Neuronal stem cell (in vitro differentiated cells): Measurements from ENCODE around the gene VEZF1.

ENCODE experiments used
- DNase-seq: peaks from one replicate; pipeline ENCODE4 v3.0.0-alpha.2; 2013; ENCODE audit warnings: low spot score
- H2AFZ ChIP-seq: one replicate; pipeline ENCODE4 v1.6.1; 2013; ENCODE audit warnings: mild to moderate bottlenecking, low read length, inconsistent platforms
- H2AK5ac ChIP-seq: 2 replicates; pipeline ENCODE4 v1.6.1; 2013; ENCODE audit warnings: low read depth, mild to moderate bottlenecking, inconsistent platforms, low read length, moderate library complexity, mixed read lengths
- H2BK120ac ChIP-seq: 2 replicates; pipeline ENCODE4 v1.6.1; 2013; ENCODE audit warnings: low read depth, mild to moderate bottlenecking, inconsistent platforms, low read length, moderate library complexity, mixed read lengths
- H2BK12ac ChIP-seq: one replicate; pipeline ENCODE4 v1.6.1; 2013; ENCODE audit warnings: low read length, inconsistent platforms
- H2BK15ac ChIP-seq: 2 replicates; pipeline ENCODE4 v1.6.1; 2013; ENCODE audit warnings: mild to moderate bottlenecking, low read length, inconsistent platforms, mixed read lengths
- H2BK5ac ChIP-seq: one replicate; pipeline ENCODE4 v1.6.1; 2013; ENCODE audit warnings: inconsistent platforms, mild to moderate bottlenecking, low read length, moderate library complexity
- H3K14ac ChIP-seq: one replicate; pipeline ENCODE4 v1.6.1; 2013; ENCODE audit warnings: low read length, inconsistent platforms
- H3K18ac ChIP-seq: 2 replicates; pipeline ENCODE4 v1.6.1; 2013; ENCODE audit warnings: low read length, inconsistent platforms
- H3K23ac ChIP-seq: 2 replicates; pipeline ENCODE4 v1.6.1; 2013; ENCODE audit warnings: low read depth, mild to moderate bottlenecking, mixed read lengths, low read length, inconsistent platforms; ENCODE audit not compliant: poor library complexity
- H3K27ac ChIP-seq: replicated peaks from 3 replicates; pipeline ENCODE4 v1.5.1; 2013; ENCODE audit warnings: low read length, inconsistent platforms
- H3K27me3 ChIP-seq, 3 experiments: 2 replicates each; pipeline ENCODE4 v1.6.1; 2013; ENCODE audit warnings: low read length in 3 of 3, mild to moderate bottlenecking in 2 of 3, inconsistent platforms in 1 of 3, low read depth in 1 of 3, mixed read lengths in 1 of 3, moderate library complexity in 1 of 3; ENCODE audit not compliant: control insufficient read depth in 3 of 3, insufficient read depth in 3 of 3
- H3K36me3 ChIP-seq, 2 donors: replicated peaks in 1 of 2; 2 replicates each; pipeline ENCODE4 v1.6.1; 2013; ENCODE audit warnings: low read length in 2 of 2; ENCODE audit not compliant: control insufficient read depth in 2 of 2, insufficient read depth in 2 of 2
- H3K4ac ChIP-seq: 2 replicates; pipeline ENCODE4 v1.6.1; 2013; ENCODE audit warnings: inconsistent platforms, mild to moderate bottlenecking, low read length, moderate library complexity
- H3K4me1 ChIP-seq, 2 donors: 1 replicate in 1 of 2; 2 replicates in 1 of 2; pipeline ENCODE4 v1.6.1; 2013; ENCODE audit warnings: low read length in 2 of 2, low read depth in 1 of 2; ENCODE audit not compliant: control insufficient read depth in 2 of 2, insufficient read depth in 1 of 2
- H3K4me2 ChIP-seq: one replicate; pipeline ENCODE4 v1.6.1; 2013; ENCODE audit warnings: mild to moderate bottlenecking, low read length, inconsistent platforms; ENCODE audit not compliant: insufficient read depth, poor library complexity, severe bottlenecking
- H3K4me3 ChIP-seq, 2 donors: 2 replicates each; pipeline ENCODE4 v1.5.1; 2013; ENCODE audit warnings: low read length in 2 of 2, mild to moderate bottlenecking in 2 of 2, inconsistent platforms in 1 of 2, moderate library complexity in 1 of 2
- H3K79me1 ChIP-seq: one replicate; pipeline ENCODE4 v1.6.1; 2013; ENCODE audit warnings: low read depth, mild to moderate bottlenecking, inconsistent platforms, low read length, moderate library complexity
- H3K9ac ChIP-seq: one replicate; pipeline ENCODE4 v1.6.1; 2013; ENCODE audit warnings: mild to moderate bottlenecking, low read depth, low read length, inconsistent platforms; ENCODE audit not compliant: poor library complexity
- H3K9me3 ChIP-seq, 2 donors: replicated peaks in 1 of 2; 2 replicates each; pipeline versions ENCODE3 to v1.6.1; 2013; ENCODE audit warnings: low read length in 2 of 2, mild to moderate bottlenecking in 2 of 2, inconsistent platforms in 1 of 2, low read depth in 1 of 2, mixed read lengths in 1 of 2, moderate library complexity in 1 of 2; ENCODE audit not compliant: control insufficient read depth in 2 of 2, insufficient read depth in 1 of 2
- H4K8ac ChIP-seq: one replicate; pipeline ENCODE4 v1.6.1; 2013; ENCODE audit warnings: low read depth, mild to moderate bottlenecking, inconsistent platforms, low read length, moderate library complexity
- H4K91ac ChIP-seq: one replicate; pipeline ENCODE4 v1.6.1; 2013; ENCODE audit warnings: low read length, low read depth, mild to moderate bottlenecking, inconsistent platforms; ENCODE audit not compliant: poor library complexity
- WGBS, 2 donors: extraction: QIAGEN DNeasy Blood & Tissue Kit; methylation state at CpG; one replicate each; pipeline ENCODE4 v1.1.7; 2013; ENCODE audit warnings: missing lambda C conversion rate in 2 of 2, mixed read lengths in 1 of 2; ENCODE audit not compliant: insufficient read length in 2 of 2, insufficient replicate concordance in 1 of 2; ENCODE audit errors: extremely low coverage in 2 of 2; 5-methylcytosine and 5-hydroxymethylcytosine counted together

The VEZF1 gene

DNA sequence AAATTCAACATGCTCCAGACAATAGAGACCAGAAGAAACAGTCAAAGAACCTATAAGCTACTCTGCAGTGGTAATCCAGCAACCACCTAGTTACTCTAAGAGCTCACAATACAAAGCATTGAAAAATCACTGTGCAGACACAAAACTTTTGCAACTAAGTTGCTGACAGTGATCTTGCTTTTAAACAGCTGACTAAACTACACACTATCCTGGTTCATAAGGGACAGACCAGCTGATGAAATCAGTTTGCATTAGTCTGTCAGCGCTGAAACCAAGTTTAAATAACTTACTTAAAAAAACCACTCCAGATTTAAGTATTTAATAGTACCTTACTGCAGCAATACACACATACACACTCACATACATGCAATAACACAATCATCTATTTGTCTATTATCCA, 4.6 kb downstream of the VEZF1 start:
- H3K9me3 ChIP-seq = no peaks in the 10 kb centered on the region
- no peak overlapping the region for H3K27ac ChIP-seq
- H3K4ac ChIP-seq = no peak overlapping the region
- H3K23ac ChIP-seq = no peak overlapping the region
- H3K4me2 ChIP-seq = no peak overlapping the region
- H3K14ac ChIP-seq = no peak overlapping the region
- no peak overlapping the region for H2AFZ ChIP-seq
- H2BK15ac ChIP-seq = no peak overlapping the region
- H2AK5ac ChIP-seq = no peak overlapping the region
- no peak overlapping the region for H4K91ac ChIP-seq
- H2BK5ac ChIP-seq = no peak overlapping the region
- peaks cover 3% of the 10 kb centered on the region for H3K79me1 ChIP-seq
- no peak overlapping the region for H2BK12ac ChIP-seq
- no peak overlapping the region for H3K18ac ChIP-seq
- H3K36me3 ChIP-seq = peaks cover 12 to 67% of the 10 kb centered on the region in 2 donors
- no peak overlapping the region for H2BK120ac ChIP-seq
- H3K9ac ChIP-seq = no peak overlapping the region
- no CpG with 5 or more reads among the region's 1 CpG for WGBS, 2 donors
- H4K8ac ChIP-seq = no peak overlapping the region
- DNase-seq = no peak
- H3K4me3 ChIP-seq = no peak overlapping the region
- H3K27me3 ChIP-seq = no peaks in the 10 kb centered on the region
- H3K4me1 ChIP-seq = peaks cover 15 to 41% of the 10 kb centered on the region in 2 donors

GRCh38 chr17:57982452-57983170, 5.4 kb downstream of the VEZF1 start:
- Histone ChIP-seq H3K27me3 (no peaks in the 10 kb centered on the region), H2BK12ac (no peak overlapping the region), H2BK120ac (no peak overlapping the region), H2BK5ac (no peak overlapping the region), H3K9me3 (no peaks in the 10 kb centered on the region), H3K4me2 (no peak overlapping the region), H3K4ac (no peak overlapping the region), H4K8ac (no peak overlapping the region), H3K36me3 (peaks cover 13 to 75% of the 10 kb centered on the region in 2 donors), H3K79me1 (peaks cover 3% of the 10 kb centered on the region), H3K14ac (no peak overlapping the region), H2BK15ac (no peak overlapping the region), H3K4me1 (peaks cover 15 to 41% of the 10 kb centered on the region in 2 donors), H3K27ac (no peak overlapping the region), H2AK5ac (no peak overlapping the region), H2AFZ (no peak overlapping the region), H3K9ac (no peak overlapping the region), H3K23ac (no peak overlapping the region), H3K18ac (no peak overlapping the region), H3K4me3 (no peak overlapping the region), H4K91ac (no peak overlapping the region)
- no CpG with 5 or more reads among the region's 14 CpGs for WGBS, 2 donors
- DNase-seq = no peak

DNA sequence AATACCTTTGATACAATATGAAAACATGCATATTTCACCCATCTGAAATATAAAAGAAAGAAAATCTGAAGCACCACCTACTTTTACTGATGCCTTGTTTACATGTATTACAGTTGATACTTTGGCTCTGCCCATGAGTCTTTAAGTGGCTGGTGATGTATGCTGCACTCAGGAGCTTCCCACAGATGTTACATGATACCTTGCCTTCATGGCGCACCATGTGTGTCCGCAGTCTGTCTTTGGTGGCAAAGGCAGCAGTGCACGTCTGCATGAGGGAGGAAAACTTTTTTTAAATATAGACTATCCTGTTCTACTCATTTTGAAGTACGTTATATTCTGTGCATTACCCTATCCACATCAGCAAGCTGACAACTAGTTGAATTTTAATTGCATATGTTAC, 7.5 kb downstream of the VEZF1 start:
- no peak overlapping the region for H2AFZ ChIP-seq
- no peak overlapping the region for H2AK5ac ChIP-seq
- no peak overlapping the region for H3K14ac ChIP-seq
- H3K9me3 ChIP-seq = no peaks in the 10 kb centered on the region
- no peak overlapping the region for H3K4me3 ChIP-seq
- no peak overlapping the region for H2BK12ac ChIP-seq
- no peak overlapping the region for H3K4me2 ChIP-seq
- H2BK5ac ChIP-seq = no peak overlapping the region
- no peak overlapping the region for H3K23ac ChIP-seq
- H2BK15ac ChIP-seq = no peak overlapping the region
- H4K91ac ChIP-seq = no peak overlapping the region
- no peak overlapping the region for H2BK120ac ChIP-seq
- no peak overlapping the region for H3K4ac ChIP-seq
- H3K36me3 ChIP-seq = peaks cover 26 to 96% of the 10 kb centered on the region in 2 donors
- peaks cover 15 to 37% of the 10 kb centered on the region in 2 donors for H3K4me1 ChIP-seq
- H3K9ac ChIP-seq = no peak overlapping the region
- H3K27ac ChIP-seq = no peak overlapping the region
- H3K79me1 ChIP-seq = peaks cover 3% of the 10 kb centered on the region
- no peaks in the 10 kb centered on the region for H3K27me3 ChIP-seq
- WGBS, 2 donors = no CpG with 5 or more reads among the region's 4 CpGs
- no peak overlapping the region for H4K8ac ChIP-seq
- DNase-seq = no peak
- no peak overlapping the region for H3K18ac ChIP-seq

DNA sequence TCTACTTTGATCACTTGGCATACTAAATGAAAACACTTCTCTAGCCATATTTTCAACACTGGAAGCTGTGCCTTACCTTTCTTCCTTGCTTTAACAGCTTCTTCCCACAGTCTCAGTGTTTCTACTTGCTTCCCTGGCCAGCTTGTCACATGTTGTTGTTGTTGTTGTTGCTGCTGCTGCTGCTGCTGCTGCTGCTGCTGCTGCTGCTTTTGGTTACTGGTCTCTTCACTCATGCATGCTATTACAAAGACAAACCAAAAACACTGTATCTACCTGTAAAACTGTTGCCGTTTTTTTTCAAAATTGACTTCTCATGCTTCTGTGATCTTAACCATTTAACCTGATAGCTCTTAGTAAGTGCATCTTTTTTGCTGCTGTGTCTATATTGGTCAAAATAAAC, 9.0 kb downstream of the VEZF1 start:
- Histone ChIP-seq H3K27ac (no peak overlapping the region), H3K23ac (no peak overlapping the region), H2AFZ (no peak overlapping the region), H3K9ac (no peak overlapping the region), H3K4me3 (no peak overlapping the region), H3K4me1 (peaks cover 9 to 24% of the 10 kb centered on the region in 2 donors), H2BK12ac (no peak overlapping the region), H2AK5ac (no peak overlapping the region), H2BK120ac (no peak overlapping the region), H3K4me2 (no peak overlapping the region), H3K79me1 (peaks cover 3% of the 10 kb centered on the region), H4K8ac (no peak overlapping the region), H2BK5ac (no peak overlapping the region), H3K4ac (no peak overlapping the region), H2BK15ac (no peak overlapping the region), H3K14ac (no peak overlapping the region), H3K9me3 (no peaks in the 10 kb centered on the region), H3K36me3 (peaks cover 34 to 99% of the 10 kb centered on the region in 2 donors), H4K91ac (no peak overlapping the region), H3K18ac (no peak overlapping the region), H3K27me3 (no peaks in the 10 kb centered on the region)
- DNase-seq = no peak
- WGBS, 2 donors = no CpG with 5 or more reads among the region's 1 CpG
